ENCODE results near the gene INSL4. TPM values are rescaled to one million over a fixed set of nuclear protein-coding genes. Genes with fewer than 3 reads are reported as not detected.
A peak's percentile ranks its signal among the peaks of the same experiment; 100 is the strongest.

INSL4 gene

DNA sequence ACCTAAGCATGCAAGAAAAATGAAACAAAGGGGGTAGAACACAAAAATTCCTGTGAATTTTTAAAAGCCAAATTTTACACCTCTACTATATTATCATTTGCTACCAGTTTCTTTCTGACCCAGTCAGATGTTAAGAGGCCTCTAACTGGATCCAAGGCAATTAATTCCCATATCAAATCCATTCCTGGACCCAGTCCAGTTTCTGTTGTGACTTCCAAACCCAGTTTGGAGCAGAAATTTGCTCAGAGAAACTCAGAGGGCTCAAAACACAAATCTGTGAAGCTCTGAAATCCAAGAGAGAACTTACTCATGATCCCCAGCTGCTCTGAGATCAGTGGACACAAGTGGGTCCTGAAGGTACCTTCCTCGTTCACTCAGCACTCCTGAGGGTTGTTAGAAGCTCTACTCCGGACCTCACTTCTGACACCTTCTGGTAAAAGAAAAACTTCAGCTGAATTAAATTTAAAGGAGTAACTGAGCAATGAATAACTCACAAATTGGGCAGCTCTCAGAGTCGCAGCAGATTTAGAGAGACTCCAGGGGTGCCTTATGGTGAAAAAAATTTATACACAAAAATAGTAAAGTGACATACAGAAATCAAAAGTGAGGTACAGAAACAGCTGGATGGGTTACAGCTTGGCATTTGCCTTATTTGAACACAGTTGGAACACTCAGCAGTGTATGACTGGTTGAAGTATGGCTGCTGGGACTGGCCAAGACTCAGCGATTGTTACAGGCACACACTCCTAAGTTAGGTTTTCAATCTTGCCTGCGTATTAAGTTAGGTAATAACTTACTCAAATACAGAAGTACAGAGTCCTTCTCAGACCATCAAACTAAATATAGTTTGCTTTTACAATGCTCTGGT, 32.4 kb downstream of the INSL4 start:
- Histone ChIP-seq H3K9ac (ENCODE audit: low read depth, low read length) (no peak overlapping the region), H3K36me3 (ENCODE audit: insufficient read depth, low read length) (no peaks in the 10 kb centered on the region), H3K27me3 (ENCODE audit: control insufficient read depth, insufficient read depth, low read length) (no peaks in the 10 kb centered on the region), H3K4me2 (ENCODE audit: low read length) (no peak overlapping the region), H3K9me3 (replicated peaks; ENCODE audit: low read length) (no peaks in the 10 kb centered on the region), H3K4me3 (ENCODE audit: low read length) (no peak overlapping the region), H3K4me1 (ENCODE audit: control insufficient read depth, insufficient read depth, low read length) (peaks cover 2% of the 10 kb centered on the region)

DNA sequence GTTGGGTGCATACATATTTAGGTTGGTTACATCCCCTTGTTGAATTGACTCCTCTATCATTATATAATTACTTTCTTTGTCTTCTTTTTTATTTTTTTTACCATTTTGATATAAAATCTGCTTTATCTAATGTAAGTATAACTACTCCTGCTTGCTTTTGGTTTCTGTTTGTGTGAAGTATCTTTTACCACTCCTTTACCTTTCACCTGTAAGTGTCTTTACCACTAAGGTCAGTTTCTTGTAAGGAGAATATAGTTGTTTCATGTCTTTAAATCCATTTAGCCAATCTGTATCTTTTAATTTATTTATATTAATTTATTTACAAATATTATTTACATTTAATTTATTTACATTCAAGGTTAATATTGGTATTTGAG, 33.0 kb downstream of the INSL4 start:
- Histone ChIP-seq H3K4me1 (ENCODE audit: control insufficient read depth, insufficient read depth, low read length) (peaks cover 8% of the 10 kb centered on the region), H3K4me2 (ENCODE audit: low read length) (no peak overlapping the region), H3K4me3 (ENCODE audit: low read length) (no peak overlapping the region), H3K27me3 (ENCODE audit: control insufficient read depth, insufficient read depth, low read length) (no peaks in the 10 kb centered on the region), H3K9ac (ENCODE audit: low read depth, low read length) (no peak overlapping the region), H3K36me3 (ENCODE audit: insufficient read depth, low read length) (no peaks in the 10 kb centered on the region), H3K9me3 (replicated peaks; ENCODE audit: low read length) (no peaks in the 10 kb centered on the region)

DNA sequence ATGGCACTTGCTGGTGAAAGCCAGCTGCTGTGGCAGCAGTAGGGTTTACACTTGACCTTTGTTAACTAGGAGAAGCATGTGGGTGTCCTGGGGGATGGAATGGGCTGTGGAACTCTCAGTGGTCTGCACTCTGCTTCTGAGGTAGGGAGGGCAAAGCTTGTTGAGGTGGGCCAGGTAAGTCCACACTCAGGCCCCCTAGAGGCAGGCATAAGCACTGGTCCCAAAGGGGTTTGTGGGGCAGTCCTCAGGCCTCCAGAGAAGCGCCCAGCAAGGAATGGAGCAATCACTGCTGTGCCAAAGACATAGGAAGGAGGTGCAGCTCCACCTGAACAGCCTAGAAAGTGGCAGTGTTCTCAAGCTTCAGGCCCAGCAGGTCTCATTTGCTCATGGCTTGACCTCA, 34.7 kb downstream of the INSL4 start:
- H3K4me2 ChIP-seq (ENCODE audit: low read length), result no peak overlapping the region
- no peaks in the 10 kb centered on the region for H3K9me3 ChIP-seq (replicated peaks; ENCODE audit: low read length)
- no peak overlapping the region for H3K9ac ChIP-seq (ENCODE audit: low read depth, low read length)
- no peaks in the 10 kb centered on the region for H3K36me3 ChIP-seq (ENCODE audit: insufficient read depth, low read length)
- H3K4me3 ChIP-seq (ENCODE audit: low read length), result no peak overlapping the region
- H3K4me1 ChIP-seq (ENCODE audit: control insufficient read depth, insufficient read depth, low read length), result peaks cover 12% of the 10 kb centered on the region
- no peaks in the 10 kb centered on the region for H3K27me3 ChIP-seq (ENCODE audit: control insufficient read depth, insufficient read depth, low read length)

GRCh38 chr9:5269249-5269715, 38.1 kb downstream of the INSL4 start:
- Histone ChIP-seq H3K9ac (ENCODE audit: low read depth, low read length) (no peak overlapping the region), H3K27me3 (ENCODE audit: control insufficient read depth, insufficient read depth, low read length) (no peaks in the 10 kb centered on the region), H3K9me3 (replicated peaks; ENCODE audit: low read length) (no peaks in the 10 kb centered on the region), H3K4me1 (ENCODE audit: control insufficient read depth, insufficient read depth, low read length) (peaks cover 12% of the 10 kb centered on the region), H3K4me3 (ENCODE audit: low read length) (no peak overlapping the region), H3K4me2 (ENCODE audit: low read length) (peak overlapping the region; percentile 47), H3K36me3 (ENCODE audit: insufficient read depth, low read length) (no peaks in the 10 kb centered on the region)

DNA sequence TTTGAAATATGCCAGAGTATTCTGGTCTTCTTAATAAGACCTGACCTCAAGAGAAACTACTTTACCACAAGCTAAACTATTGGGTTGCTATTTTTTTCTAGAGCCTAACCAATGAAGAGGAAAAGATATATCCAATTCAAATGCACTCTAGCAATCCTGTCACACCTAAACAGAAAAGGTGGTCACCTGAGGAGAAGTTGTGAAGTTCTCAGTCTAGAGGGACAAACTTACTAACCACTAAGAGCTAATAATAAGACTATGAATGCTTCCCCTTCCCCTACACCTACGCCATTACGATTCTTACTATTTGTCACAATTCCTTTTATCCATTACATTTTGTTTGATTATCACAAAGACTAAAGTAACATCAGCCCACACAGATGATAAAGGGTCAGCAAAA, 43.6 kb downstream of the INSL4 start:
- no peaks in the 10 kb centered on the region for H3K4me1 ChIP-seq (ENCODE audit: control insufficient read depth, insufficient read depth, low read length)
- no peak overlapping the region for H3K9ac ChIP-seq (ENCODE audit: low read depth, low read length)
- H3K4me2 ChIP-seq (ENCODE audit: low read length), result no peak overlapping the region
- no peaks in the 10 kb centered on the region for H3K9me3 ChIP-seq (replicated peaks; ENCODE audit: low read length)
- H3K36me3 ChIP-seq (ENCODE audit: insufficient read depth, low read length), result no peaks in the 10 kb centered on the region
- no peak overlapping the region for H3K4me3 ChIP-seq (ENCODE audit: low read length)
- H3K27me3 ChIP-seq (ENCODE audit: control insufficient read depth, insufficient read depth, low read length), result no peaks in the 10 kb centered on the region

DNA sequence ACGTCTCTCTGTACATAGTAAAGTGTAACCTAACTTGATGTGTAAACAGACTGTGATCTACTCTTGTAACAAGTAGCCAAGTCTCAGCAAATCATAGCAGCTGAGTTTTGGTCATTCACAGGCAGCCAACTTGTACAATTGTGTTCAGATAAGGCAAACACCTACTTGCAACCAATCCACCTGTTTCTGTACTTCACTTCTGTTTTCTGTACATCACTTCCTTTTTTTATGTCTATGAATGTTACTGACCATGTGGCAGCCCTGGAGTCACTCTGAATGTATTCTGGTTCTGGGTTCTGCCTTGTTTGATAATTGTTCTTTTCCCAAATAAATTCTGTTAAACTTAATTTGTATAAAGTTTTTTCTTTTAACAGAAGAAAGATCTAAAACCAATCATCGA, 47.3 kb downstream of the INSL4 start:
- Histone ChIP-seq H3K4me2 (ENCODE audit: low read length) (no peak overlapping the region), H3K4me3 (ENCODE audit: low read length) (no peak overlapping the region), H3K36me3 (ENCODE audit: insufficient read depth, low read length) (no peaks in the 10 kb centered on the region), H3K9ac (ENCODE audit: low read depth, low read length) (no peak overlapping the region), H3K27me3 (ENCODE audit: control insufficient read depth, insufficient read depth, low read length) (no peaks in the 10 kb centered on the region), H3K4me1 (ENCODE audit: control insufficient read depth, insufficient read depth, low read length) (no peaks in the 10 kb centered on the region), H3K9me3 (replicated peaks; ENCODE audit: low read length) (no peaks in the 10 kb centered on the region)

Small RNA genes within 50 kb of the gene (small RNA-seq; reads per million reads assigned to genes)
- not detected for gene AL133547.1

Data from skeletal muscle satellite cell (primary cell).